GM19324 (cell line): ENCODE results near the gene PITPNM3.

Experiments used
- ATAC-seq: cut with Tn5 transposase; IDR thresholded peaks from one replicate; pipeline ENCODE4 v1.9.1; 2021; ENCODE audit warnings: mild to moderate bottlenecking, moderate library complexity; ENCODE audit not compliant: unreplicated experiment, low FRiP score

Gene PITPNM3

DNA sequence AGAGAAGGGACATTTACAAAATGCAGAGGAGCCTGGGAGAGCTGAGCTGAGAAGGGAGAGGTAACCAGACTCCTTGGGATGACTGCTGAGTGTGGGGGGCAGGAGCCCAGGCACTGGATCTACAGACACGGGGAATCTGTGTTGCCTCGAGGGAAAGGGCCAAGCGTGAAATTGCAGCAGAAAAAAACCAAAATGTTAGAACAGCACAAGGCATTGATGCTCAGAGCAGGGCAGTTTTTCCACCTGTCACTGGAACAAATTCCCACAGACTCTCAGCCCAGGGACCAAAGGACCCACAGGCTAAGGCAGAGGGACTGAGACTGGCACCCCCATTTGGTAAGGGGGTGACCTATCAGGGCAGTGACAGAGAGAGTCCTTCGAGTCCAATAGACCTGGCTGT, 2.0 kb downstream of the PITPNM3 start:
- ATAC-seq, result no peak

DNA sequence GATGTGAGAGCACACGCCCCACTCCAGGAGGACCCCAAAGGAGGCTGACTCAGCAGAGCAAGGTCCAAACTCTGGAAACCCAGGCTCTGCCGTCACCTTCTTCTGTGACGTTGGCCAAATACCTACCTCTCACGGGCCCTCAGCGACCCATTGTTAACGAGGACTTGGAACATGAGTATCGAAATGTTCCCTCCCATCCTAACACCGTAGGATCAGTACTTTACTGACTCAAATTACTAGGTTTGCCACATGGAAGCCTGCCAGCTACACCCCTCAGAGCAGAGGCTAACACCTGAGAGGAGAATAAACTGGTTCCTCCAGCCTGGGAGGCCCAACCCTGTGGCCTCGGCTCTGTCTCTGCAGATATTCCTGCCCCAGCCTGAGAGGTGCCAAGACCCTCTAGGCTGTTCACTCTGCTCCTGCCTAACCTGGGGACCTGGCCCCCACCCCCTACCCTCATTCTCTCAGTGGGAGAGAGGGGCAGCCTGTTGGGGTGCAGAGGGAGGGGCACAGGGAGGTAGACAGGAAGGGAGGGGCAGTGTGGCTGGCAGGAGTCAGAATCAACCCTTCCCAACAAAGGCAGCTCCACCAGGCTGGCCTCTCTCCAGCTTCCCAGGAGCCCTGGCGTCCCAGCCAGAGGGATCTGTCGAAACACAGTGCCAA, 4.4 kb downstream of the PITPNM3 start:
- no peak for ATAC-seq

DNA sequence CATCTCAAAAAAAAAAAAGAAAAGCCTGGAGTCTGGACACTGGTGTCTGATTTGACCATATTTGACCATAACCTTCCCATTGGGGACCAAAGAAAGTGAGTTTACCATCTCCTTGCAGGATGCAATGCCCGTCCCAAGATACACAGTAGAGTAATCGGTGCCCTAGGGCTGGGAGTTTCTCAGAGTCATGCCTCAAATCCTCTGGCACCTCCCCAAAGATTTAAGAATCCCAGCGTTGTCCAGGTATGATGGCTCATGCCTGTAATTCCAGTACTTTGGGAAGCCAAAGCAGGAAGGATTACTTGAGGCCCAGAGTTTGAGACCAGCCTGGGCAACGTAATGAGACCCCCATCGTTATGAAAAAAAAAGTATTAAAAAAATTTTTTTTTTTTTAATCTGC, 5.0 kb downstream of the PITPNM3 start:
- ATAC-seq, result no peak

DNA sequence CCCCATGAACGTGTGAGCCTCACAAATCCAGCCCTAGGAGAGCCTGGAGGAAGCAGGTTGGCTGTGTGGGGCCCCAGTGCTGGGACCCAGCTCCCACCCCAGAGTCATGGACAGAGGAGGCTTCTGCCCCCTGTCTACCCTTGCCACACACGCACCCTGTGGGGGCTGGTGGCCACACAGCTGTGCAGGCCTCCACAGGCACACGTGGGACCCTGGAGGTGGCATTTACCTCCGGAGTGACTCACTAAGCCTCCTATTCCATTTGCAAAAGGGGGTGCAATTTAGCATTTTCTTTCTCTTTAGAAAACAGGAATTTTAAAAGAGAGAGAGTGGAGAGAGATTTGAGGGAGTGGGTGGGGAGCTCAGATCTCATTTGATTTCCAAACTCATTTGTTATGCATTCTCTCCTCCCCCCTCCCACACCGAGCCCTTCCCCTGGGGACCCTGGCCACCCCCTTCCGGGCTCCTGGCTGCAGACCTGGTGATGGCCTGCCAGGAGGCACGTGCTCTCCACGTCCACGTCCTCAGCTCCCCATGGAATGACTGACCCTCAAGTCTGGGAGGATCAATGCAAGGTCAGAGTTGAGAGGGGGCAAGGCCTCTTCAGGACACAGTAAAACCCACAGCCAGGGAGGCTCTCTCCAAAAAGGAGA, 6.8 kb downstream of the PITPNM3 start:
- ATAC-seq, result no peak

DNA sequence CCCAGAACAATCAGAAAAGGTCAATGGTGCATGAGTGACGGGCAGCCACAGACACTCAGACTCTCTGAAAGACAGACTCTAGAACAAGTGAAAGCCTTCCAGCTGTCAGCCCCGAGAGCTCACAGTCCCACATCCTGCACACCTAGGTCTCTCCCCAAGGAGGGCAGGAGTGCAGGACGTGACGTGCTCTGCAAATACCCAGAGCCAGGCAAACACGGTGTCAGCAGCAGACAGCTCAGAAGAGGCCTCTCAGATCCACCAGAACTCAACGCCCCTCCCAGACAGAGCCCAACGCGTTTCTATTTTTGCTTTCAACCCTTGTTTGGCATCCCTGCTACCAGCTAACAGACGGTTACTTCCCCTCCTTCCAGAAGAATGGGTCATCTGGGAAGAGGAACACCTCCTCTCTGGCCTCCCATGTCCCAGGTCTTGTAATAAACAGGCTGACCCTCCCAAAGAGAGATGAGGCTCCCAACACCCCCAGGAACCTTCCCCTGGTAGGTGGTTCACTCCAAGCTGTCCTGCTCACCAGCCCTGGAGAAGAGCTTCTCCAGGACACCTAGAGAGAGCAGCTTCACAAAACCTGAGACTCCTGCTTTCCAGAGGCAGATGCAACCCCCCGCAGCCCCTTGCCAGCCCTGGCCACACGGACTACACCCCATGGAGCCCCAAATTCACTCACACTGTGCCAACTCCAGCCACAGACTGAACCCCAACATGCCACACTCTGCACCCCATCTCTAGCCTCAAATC, 7.6 kb downstream of the PITPNM3 start:
- ATAC-seq, result no peak

DNA sequence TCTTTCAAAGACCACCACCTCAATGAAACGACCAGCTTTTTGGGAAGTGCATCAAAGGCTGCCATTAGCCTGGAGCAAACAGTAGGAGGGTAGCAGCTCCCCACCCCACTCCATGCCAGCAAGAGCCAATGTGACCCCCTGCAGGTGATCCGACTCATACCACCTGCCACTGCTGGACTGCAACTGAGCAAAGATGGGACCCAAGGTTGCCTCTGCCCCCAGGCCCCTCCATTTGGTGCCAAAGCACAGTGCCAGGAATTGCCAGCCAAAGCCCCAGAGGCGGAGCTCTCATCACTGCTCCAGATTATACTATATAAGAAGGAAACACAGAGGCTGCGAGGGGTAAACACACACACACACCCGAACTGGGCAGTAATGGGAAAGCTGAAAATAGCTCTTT, 8.3 kb downstream of the PITPNM3 start:
- no peak for ATAC-seq

DNA sequence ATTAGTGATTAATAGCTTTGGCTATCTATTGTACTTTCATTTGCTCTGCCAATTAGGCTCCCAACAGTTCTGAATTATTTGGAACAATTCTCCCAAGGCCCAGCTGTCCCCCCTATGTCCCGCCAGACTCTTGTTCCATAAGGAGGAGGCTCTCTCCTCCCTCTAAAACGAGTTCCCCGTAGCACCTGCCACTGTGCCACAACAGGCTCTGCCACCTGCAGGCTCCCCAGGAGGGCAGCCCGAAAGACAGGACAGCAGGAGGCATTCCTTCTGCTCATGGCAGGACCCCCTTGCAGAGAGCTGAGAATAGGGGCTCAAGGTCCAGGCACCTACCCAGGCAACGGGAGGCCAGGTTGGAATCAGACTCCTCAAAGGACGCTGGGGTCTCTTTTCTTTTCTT, 9.0 kb downstream of the PITPNM3 start:
- ATAC-seq, result no peak

DNA sequence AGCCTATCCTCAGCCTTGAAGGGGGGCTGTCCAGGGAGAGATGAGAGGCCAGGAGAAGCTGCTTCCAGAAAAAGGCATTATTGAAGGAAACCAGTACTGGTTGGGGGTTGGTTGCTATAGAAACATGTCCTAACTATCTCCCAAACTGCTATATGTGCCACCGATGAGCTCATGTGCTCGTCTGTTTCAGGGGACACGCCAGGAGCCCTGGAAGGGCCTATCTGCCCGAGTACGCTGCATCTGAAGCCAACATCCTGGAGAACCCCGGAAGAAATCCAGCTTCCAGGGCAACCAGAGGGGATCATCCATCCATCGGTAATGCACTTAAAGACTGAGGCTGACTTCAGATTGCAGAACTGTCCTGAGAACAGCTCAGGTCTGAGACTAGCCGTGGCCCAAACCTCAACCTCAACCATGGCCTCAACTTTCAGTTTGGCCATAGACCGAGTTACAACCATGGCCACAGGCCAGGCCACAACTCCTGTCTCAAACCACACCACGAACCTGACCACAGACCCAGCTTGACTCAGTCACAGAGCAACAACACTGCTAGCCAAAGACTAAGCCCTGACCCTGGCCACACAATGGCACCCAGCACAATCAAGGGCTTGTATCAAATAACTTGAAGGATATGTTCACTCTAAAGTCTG, 10.2 kb downstream of the PITPNM3 start:
- no peak for ATAC-seq

DNA sequence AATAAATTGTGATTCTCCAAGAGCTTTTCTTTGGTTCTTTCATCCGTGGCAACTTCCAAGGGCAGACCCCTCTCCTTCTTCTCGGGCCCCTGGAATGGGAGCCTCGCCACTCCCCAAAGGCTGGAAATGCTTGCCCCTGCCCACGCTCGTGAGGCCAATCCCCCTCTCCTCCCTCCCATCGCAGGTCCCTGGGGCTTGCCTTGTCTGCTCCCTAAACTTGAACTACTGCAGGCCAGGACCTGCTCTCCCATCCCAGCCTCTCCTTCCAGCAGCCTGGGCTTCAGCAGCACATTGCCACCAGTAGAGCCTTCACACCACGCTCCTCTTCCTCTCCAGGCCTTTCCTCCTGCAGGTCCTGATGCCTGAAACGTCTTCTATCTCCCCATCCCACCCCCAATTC, 11.1 kb downstream of the PITPNM3 start:
- no peak for ATAC-seq

DNA sequence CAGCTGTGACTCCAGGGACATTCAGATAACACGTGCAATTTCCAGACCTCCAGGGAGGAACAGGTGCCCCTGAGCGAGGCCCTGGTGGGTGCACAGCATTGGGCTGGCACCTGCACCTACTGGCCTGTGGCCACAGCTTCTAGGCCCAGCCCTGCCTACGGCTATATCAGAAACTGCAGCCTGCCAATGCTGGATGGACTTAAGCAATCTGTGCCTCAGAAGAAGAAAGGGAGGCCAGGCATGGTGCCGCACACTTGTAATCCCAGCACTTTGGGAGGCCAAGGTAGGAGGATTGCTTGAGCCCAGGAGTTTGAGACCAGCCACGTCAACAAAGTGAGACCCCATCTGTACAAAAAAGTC, 12.4 kb downstream of the PITPNM3 start:
- ATAC-seq, result no peak

DNA sequence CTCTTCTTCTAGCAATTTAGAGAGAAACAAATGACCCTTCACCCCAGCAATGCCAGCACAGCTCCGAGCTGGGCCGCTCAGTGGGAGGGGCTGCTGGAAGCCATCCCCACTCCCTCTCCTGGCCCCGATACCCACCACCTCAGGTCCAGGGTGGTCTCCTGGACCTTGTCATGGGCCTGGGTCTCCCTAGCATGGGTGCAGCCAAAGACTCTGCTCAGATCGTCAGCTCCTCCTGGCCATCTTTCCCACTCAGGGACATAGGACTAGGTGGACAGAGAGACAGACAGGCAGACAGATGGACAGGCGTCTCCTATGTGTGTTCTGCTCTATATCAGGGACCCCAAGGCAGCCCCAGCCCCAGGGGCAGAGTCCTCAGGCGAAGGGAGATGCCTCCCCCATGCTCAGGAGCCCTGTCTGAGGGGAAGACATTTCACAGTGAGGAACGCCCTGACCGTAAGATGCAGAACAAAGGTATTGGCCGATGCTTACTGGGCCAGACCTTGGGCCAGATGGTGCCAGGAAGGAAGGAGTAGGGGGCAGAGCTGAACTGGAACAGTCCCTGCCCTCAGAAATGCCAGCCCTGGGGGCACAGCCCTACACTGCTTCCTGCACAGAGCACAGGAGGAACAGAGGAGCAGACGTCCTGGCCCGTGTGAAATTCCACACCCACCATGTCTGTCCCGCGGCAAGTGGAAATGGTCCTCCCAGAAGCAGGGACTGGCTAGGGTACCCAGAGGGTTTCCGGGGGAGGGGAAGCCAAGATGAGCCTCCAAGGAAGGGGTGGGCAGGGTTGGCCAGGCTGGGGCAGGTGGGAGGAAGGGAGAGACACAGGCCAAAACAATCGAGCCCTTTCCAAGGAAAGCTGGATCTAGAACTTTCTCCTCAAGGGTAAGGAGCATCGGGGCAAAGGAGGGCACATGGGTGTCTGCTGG, 13.0 kb downstream of the PITPNM3 start:
- ATAC-seq, result no peak

DNA sequence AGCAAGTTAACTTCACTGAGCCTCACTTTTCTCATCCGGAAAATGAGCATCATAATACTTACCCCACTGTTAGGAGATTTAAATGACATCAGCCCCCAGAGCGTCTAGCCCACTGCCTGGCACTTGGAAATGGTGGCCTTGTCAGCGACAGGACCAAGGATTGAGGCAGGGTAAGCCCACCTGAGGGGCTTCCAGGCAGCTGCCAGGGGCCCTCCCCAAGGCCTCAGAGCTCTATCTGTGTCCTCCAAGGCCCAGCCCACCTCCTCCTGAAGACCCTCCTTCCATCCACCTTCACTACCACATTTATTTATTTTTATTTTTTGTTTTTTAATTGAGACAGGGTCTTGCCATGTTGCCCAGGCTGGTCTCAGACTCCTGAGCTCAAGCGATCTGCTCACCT, 13.8 kb downstream of the PITPNM3 start:
- no peak for ATAC-seq

DNA sequence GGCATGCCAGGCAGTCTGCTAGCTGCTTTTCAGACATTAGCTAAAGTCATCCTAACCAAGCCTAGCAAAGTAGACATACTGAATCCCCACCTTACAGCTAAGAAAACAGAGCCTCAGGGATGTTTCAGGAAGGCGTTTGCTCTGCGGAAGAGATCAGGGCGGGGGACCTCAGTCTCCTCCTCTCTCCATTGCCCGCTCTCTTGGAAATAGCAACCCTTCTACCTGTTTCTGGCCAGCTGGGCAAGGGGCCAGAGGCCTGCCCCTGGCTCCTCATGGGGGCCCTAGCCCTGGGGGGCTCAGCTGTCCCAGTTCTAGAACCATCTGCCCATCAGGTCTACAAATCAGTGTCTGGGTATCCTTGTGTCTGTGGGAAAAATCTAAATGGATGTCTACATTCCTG, 14.5 kb downstream of the PITPNM3 start:
- no peak for ATAC-seq

DNA sequence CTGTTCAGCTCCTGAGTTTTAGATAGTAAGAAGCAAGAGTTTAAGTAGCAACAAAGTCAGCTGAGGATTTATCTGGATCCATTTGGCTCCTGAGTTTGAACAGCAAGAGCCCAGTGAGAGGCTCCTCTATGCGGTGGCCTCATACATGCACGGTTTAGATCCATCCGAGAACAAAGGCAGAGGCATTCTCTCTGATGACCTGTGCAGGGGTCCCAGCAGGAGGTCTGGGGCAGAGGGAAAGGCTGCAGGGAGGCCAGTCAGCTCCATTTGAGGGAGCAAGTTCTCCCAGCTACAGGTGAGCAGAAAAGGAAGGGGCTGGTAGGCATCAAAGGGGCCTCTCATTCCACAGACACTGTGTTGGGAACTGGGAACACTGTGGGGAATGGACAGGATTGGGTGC, 16.5 kb downstream of the PITPNM3 start:
- no peak for ATAC-seq

DNA sequence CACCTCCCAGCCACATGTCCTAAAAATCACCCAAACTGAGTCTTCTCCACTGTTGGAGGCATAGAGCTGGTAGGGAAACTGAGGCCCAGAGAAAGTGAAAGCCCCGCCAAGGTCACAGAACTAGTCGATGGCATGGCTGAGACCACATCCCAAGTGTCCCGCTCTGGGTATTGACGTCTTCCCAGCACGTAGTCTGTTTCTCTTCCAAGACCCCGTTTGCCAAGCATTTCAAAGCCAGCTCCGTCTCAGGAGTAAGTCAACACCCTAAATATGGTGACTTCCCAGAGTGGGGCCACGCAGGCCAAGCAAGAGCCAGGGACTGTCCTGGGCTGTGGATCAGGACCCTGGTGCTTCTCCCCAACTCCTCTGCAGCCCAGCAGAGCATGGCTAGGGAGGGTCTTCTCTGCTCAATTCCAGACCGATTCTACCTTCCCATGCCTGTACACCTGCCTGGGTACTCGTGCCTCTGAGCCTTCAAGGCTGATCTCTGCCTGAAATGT, 19.7 kb downstream of the PITPNM3 start:
- ATAC-seq, result no peak

DNA sequence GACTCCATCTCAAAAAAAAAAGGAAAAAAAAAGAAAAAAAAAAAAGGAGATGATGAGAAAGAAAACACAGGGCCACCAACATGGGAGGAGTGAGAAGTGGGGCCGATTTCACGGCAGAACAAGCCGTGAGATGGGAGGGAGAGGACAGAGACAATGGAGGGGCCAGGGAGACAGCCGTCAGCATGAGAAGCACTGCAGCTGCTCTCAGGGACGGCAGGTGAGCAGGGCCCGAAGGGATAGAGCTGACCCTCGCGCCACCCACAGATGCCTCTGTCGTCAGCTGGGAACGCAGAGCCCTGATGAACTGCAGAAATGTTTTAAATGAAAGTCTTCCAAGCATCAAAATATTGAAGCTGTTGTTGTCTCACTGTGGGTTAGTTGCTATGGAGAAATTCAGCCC, 20.3 kb downstream of the PITPNM3 start:
- no peak for ATAC-seq

DNA sequence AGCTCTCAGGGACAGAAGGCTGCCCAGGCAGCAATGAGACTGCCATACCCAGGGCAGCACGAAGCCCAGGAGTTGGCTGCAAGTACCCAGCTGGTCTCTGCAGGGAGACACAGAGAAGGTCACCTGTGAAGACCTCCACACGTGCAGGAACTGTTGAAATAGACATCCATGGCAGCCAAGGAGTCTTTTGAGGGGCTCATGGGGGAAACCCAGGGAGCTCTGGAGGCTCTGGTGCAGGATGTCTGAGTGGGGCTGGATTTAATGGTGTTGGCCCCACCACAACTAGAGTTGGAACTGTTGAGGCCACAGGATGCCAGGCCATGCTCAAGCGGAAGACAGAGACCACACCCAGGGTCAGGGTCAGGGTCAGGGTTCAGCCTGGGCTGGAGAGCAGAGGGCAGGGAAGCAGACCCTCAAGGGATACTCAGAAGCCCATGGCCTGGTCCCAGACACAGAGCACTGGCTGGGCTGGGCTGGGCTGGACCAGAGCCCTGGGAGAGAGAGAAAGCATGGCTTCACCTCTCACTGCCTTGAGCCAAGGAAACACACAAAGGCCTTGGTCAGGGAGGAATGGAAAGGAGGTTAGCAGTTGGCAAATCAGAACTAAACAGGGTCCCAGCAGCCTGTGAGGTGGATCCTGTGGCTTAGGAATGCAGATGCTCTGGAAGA, 21.4 kb downstream of the PITPNM3 start:
- ATAC-seq, result no peak

DNA sequence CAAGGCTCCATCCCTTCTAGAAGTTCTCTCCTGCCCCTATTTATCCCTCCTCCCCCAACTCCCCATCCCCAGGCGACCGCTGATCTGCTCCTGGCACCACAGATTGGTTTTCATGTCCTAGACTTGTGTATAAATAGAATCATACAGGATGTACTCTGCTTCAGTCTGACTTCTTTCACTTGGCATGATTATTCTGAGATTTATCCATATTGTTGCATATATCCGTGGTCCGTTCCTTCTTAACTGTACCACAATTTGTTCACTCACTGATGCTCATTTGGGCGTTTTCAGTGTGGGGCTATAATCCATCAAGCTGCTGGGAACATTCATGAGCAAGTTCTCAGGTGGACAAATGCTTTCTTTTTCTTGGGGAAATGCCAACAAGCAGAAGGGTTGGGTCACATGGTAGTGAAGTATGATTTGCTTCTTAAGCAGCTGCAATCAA, 23.9 kb downstream of the PITPNM3 start:
- no peak for ATAC-seq

DNA sequence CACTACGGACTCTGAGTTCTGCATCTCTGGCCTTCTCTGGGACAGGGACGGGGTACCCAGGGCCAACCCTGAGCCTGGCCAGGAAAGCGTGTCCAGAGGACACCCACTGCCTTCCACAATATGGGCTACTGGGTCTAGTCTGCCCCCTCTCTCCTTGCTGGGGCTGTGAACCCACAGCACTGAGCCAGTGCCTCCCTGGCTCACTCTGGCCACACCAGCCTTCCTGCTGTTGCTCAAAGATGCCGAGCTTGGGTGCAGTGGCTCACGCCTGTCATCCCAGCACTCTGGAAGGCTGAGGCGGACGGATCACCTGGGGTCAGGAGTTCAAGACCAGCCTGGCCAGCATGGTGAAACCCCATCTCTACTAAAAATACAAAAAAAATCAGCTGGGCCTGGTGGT, 24.8 kb downstream of the PITPNM3 start:
- no peak for ATAC-seq
